HG02571 (cell line): Measurements from ENCODE around the gene PTPRCAP.
A peak's percentile ranks its signal among the peaks of the same experiment; 100 is the strongest.
"Not testable (repeated sequence)": the region's sequence is repeated elsewhere in the genome, so short reads cannot be mapped to it uniquely, and the experiment has no call there.

Source experiments
- ATAC-seq: cut with Tn5 transposase; IDR thresholded peaks from one replicate; pipeline ENCODE4 v1.9.1; 2021; ENCODE audit warnings: mild to moderate bottlenecking, moderate library complexity; ENCODE audit not compliant: unreplicated experiment

PTPRCAP gene

GRCh38 chr11:67410984-67411784, 26.3 kb downstream of the PTPRCAP start:
- ATAC-seq, result no peak

DNA sequence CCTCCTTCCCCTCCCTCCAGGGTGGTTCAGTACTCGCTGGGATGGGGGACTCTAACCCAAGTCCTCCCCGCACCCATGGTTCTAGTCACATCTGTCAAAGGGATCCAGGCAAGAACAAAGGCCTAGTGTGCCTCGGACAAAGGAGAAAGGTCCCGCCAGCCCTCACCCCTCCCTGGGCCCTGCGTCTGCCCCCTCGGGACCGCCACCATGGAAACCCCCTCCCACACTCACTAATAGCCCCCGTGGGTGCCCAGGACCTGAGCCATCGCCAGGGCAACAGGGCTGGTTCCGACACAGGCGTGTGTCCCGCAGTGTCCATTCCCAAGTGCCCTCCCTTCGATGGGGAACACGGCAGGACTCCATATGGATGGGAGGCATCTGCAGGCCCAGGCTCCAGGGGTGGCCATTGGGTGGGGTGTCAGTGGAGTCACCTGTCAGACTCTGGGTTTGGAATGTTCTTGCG, 27.1 kb downstream of the PTPRCAP start:
- no peak for ATAC-seq

DNA sequence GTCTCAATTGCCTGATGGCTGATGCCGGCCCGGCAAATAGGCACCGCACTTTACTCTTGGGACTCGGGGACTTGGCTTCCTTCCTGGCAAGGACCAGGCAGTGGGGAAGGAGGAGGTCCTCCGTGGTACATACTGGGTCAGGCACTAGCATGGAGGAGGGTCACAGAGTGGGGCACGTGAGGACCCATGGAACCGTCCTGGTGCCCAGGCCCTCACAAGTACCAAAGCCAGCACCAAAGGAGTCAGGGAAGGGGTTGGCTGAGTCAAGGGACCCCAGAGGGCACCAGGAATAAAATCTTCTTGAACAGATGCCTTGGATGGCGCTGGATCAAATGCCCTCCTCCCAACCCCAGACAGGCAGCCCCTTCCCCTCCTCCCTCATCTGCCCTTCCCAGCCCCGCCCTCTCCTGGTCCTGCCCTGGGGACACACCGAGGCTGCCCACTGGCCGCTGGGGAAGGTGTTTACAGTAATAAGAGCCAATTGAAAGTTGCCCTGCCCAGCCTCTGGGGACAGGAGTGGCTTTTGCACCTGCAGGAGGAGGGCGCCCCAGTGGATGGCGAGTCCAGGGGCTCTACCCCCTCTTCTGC, 27.6 kb downstream of the PTPRCAP start:
- no peak for ATAC-seq

GRCh38 chr11:67409261-67409666, 28.2 kb downstream of the PTPRCAP start:
- no peak for ATAC-seq

- ATAC-seq, result no peak
Measured at GRCh38 chr11:67408437-67409200, 28.9 kb downstream of the PTPRCAP start.

GRCh38 chr11:67407688-67408163, 29.8 kb downstream of the PTPRCAP start:
- ATAC-seq, result no peak

DNA sequence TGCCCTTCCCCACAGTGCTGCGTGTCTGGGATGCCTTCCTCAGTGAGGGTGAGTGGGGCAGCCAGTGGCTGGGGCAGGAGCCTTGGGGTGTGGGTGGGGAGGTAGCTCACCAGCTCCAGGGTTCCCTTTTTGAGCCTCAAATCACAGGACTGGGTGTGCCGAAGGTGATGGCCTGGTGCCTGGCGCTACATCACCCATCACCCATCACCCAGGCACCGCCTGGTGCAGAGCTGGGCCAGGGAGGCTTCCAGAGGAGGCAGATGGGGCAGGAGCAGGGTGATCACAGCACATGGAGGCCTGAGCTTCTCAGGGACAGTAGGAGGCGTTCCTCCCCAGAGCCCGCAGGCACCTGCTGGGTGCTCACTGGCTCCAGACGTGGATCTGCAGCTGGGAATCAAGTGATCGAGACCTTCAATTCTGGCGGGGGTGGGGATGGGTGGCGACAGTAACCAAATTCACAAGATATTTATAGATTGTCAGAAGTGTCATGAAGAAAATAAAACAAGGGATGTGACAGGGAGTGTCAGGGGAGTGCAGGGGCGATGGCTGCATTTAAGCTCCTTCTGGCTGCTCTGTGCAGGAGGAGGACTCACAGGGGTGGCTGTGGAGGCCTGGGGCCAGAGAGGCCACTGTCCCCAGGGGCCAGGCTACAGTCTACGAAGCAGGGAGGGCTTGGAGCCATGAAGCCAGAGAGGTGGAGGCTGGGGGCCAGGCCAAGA, 30.4 kb downstream of the PTPRCAP start:
- no peak for ATAC-seq

DNA sequence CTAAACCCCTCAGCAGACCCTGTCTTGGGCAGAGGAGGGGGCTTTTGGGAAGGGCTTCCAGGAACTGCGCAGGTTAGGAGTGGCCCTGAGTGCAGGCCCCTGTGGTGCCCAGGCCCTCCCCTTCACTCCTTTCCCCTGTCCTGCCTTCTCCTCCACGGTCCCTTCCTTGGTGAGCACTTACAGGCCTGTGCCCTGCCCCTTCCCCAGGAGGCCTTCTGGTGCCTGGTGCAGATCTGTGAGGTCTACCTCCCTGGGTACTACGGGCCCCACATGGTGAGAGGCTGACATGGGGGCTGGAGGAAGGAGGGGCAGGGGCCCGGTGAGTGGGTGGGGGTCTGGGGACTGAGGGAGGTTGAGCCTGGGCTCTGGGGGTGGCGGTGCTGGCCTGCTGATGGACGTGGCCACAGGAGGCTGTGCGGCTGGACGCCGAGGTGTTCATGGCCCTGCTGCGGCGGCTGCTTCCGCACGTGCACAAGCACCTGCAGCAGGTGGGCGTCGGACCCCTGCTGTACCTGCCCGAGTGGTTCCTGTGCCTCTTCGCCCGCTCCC, 31.0 kb downstream of the PTPRCAP start:
- ATAC-seq, result no peak

DNA sequence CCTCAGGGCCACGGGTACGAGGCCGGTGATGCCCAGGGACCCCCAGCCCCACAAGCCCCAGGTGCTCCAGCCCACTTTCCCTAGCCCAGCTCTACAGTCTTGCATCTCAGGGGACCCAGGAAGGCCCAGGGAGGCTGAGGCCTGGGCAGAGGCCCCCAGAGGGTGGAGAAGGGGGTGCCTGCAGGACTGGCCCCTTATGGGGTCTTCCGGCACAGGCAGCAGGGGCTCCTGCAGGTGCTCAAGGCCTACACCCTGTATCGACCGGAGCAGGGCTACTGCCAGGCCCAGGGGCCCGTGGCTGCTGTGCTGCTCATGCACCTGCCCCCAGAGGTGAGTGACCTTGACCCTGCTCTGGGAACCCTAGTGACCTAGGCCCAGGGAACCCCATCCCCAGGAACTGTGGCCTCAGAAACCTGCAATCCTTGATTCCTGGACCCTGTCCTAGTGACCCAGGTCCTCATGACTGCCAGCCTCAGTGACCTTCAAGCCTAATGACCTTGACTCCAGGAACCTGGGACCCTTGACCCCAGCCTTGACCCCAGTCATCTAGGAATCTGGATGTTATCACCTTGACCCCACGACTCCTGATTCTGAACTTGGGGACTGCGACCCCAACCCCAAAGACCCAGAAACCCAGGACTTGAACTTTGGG, 31.7 kb downstream of the PTPRCAP start:
- ATAC-seq, result no peak

GRCh38 chr11:67405196-67405567, 32.3 kb downstream of the PTPRCAP start:
- no peak for ATAC-seq

DNA sequence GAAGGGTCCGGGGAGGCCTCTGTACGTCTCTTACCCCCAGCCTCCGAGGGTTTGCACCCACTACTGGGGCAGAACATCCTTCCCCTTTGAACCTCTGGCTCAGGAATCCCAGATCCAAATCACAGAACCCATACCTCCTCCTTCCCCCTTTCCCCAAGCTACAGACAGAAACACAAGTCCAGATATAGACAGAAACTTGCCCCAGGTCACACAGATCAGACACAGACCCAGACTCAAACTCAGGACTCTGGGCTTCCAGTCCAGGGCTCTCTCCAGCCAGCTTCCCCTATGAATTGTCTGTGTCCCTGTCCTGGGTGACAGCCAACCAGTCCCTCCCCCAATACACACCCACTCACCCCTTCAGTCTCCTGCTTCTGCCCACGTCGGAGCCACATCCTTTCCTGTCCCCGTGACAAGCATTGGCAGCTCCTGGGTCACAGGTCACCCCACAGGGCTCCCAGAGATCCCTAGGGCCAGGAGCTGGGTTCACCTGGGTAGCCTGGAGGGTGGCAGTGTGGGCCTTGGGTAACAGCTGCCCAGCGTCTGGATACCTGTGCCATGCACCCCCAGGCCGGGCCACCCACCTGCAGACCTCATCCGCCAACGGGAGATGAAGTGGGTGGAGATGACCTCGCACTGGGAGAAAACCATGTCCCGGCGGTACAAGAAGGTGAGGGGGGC, 32.8 kb downstream of the PTPRCAP start:
- no peak for ATAC-seq

- ATAC-seq, result not testable (repeated sequence)
Measured at GRCh38 chr11:67403085-67403484, 34.4 kb downstream of the PTPRCAP start.

DNA sequence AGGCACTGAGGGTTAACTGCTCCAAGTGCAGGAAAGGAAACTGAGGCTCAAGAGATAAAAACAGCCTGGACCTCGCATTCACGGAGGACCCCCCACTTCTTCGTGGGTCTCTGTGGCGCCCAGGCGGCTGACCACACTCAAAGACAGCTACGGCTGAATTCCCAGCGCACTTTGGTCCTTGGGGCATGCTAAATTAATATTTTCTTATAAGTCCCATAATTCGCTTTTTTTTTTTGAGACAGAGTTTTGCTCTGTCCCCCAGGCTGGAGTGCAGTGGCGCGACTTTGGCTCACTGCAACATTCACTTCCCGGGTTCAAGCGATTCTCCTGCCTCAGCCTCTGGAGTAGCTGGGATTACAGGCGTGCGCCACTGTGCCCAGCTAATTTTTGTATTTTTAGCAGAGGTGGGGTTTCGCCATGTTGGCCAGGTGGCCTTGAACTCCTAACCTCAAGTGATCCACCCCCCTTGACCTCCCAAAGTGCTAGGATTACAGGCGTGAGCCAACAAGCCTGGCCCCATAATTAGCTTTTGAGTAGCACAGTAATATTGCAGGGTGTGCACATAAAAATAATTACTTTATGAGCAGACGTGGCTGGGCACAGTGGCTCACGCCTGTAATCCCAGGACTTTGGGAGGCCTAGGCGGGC, 35.2 kb downstream of the PTPRCAP start:
- ATAC-seq, result not testable (repeated sequence)

- ATAC-seq, result peak; percentile 58
Measured at GRCh38 chr11:67401495-67402191, 35.8 kb downstream of the PTPRCAP start, which contains the start of gene PPP1CA. PPP1CA (minus strand) TSS chr11:67401858; CDS start chr11:67401782, 76 bp downstream.

DNA sequence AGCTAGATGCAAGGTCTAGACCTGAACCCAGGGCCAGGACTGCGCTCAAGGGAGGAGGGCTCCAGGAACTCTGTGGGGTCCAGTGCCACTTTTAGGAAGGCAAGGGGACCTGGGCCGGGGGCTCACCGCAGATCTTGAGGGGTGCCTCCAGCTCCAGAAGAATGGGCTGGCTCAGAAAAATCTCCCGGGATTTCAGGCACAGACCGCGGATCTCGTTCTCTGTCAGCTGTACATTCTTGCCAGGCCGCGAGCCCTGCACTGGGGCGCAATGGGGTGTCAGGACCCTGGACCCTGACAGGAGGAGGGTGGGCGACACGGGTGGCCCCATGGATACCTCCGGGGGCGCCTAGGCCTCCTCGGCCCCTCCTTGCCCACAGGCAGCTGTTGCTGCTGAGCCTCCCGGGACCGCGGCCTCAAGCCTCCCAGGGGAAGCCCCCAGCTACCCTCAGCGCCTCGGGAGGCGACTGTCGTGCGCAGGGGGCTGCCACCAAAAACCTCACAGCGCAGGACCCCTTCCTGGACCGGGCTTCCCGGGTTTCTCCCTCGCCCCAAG, 36.5 kb downstream of the PTPRCAP start:
- peak; percentile 24 for ATAC-seq

- no peak for ATAC-seq
Measured at GRCh38 chr11:67400251-67400941, 37.1 kb downstream of the PTPRCAP start.
